ENCODE measurements around the gene CNDP2. TPM values are rescaled to one million over a fixed set of nuclear protein-coding genes. Genes with fewer than 3 reads are reported as not detected.
A peak's percentile ranks its signal among the peaks of the same experiment; 100 is the strongest.

Gene CNDP2
- total RNA-seq, 1 donor from 2014 or later: 182 TPM

DNA sequence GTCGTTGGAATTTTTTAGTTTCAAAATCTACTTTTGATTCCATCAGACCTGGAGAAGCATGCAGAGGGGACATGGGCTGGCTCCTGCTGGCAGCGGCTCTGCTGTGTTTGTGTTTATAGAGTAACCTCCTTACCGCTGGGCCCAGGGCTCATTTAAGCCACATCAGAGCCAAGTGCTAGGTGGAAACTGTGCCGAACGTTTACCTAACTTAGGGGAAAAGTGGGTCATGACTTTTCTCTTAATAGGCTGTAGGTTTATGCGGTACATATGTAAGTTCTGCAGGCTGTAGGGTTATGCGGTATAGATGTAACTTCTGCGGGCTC, 17.7 kb downstream of the CNDP2 start:
- Mint-ChIP-seq H3K4me1 (ENCODE audit: low read depth) (peaks cover 12% of the 10 kb centered on the region), H3K27me3 (no peaks in the 10 kb centered on the region), H3K4me3 (ENCODE audit: low read depth) (no peak overlapping the region), H3K36me3 (ENCODE audit: insufficient read depth) (peaks cover 43% of the 10 kb centered on the region), H3K27ac (no peak overlapping the region), H3K9me3 (ENCODE audit: low read depth) (no peaks in the 10 kb centered on the region)
- no peak for DNase-seq (ENCODE audit: low spot score, unreplicated experiment)
- TF ChIP-seq, protein P1, sequence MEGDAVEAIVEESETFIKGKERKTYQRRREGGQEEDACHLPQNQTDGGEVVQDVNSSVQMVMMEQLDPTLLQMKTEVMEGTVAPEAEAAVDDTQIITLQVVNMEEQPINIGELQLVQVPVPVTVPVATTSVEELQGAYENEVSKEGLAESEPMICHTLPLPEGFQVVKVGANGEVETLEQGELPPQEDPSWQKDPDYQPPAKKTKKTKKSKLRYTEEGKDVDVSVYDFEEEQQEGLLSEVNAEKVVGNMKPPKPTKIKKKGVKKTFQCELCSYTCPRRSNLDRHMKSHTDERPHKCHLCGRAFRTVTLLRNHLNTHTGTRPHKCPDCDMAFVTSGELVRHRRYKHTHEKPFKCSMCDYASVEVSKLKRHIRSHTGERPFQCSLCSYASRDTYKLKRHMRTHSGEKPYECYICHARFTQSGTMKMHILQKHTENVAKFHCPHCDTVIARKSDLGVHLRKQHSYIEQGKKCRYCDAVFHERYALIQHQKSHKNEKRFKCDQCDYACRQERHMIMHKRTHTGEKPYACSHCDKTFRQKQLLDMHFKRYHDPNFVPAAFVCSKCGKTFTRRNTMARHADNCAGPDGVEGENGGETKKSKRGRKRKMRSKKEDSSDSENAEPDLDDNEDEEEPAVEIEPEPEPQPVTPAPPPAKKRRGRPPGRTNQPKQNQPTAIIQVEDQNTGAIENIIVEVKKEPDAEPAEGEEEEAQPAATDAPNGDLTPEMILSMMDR (IDR thresholded peaks at IDR 0.05; ENCODE audit: unreplicated experiment): no peak

DNA sequence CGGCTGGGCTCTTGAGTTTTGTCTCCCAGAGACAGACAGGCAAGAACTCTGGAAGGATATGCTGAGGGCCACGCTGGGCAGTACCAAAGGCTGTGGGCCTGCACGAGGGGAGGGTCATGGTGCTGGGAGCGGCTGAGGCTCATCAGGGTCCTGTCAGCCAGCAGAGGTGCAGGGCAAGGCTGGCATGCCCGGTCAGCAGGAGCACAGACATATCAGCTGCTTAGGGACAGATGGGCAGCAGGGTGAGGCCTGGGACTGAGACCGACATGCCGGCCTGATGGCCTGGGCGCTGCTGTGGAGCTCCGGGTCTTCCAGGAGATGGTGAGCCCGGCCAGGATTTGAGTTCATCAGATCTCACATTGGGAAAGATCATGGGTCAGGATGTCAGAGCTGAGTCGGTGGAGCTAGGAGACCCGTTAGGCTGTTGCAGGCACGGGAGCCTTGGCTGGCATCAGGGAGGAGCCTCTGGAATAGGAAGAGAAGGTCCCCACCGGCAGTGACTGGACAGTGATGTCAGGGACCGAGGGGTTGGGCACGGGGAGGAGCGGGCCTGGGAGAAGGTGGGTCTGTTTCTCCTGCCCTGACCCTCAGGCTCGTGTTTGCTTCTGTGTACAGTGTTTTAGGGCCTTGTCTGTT, 18.8 kb downstream of the CNDP2 start:
- no peak for DNase-seq (ENCODE audit: low spot score, unreplicated experiment)
- H3K4me1 Mint-ChIP-seq (ENCODE audit: low read depth): peaks cover 11% of the 10 kb centered on the region
- H3K9me3 Mint-ChIP-seq (ENCODE audit: low read depth): no peaks in the 10 kb centered on the region
- TF ChIP-seq, protein P1 (IDR thresholded peaks at IDR 0.05; ENCODE audit: unreplicated experiment): no peak
- H3K27ac Mint-ChIP-seq: no peak overlapping the region
- H3K4me3 Mint-ChIP-seq (ENCODE audit: low read depth): no peak overlapping the region
- peaks cover 48% of the 10 kb centered on the region for H3K36me3 Mint-ChIP-seq (ENCODE audit: insufficient read depth)
- no peaks in the 10 kb centered on the region for H3K27me3 Mint-ChIP-seq

DNA sequence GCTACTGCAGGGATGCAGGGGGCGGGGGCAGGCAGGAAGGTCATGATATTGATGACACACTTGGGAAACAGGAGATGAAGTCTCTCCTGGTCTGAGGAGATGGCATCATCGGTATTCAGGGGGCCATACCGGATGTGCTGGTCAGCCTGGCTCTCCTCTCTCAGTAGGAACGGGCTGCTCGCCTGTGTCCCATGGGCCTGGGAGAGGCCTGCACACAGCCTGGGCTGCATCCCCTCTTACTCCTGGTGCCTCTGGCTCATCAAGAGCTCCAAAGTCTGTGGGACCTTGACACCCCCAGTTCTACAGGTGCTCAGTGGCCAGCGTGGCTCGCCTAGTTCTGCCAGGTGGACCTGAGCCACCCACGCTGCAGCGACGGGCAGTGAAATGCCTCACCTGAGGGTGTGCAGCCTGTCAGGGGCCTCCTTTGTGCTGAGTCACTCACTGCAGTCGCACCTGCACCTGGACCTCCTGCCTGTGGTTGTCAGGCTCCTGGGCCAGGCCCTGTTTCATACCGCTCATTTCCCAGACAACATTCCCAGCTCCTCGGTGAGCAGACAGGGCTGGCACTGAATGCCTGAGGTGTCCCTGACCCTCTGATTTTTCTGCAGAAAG, 19.6 kb downstream of the CNDP2 start:
- Mint-ChIP-seq H3K4me1 (ENCODE audit: low read depth) (peaks cover 11% of the 10 kb centered on the region), H3K27me3 (no peaks in the 10 kb centered on the region), H3K4me3 (ENCODE audit: low read depth) (no peak overlapping the region), H3K27ac (no peak overlapping the region), H3K9me3 (ENCODE audit: low read depth) (no peaks in the 10 kb centered on the region), H3K36me3 (ENCODE audit: insufficient read depth) (peaks cover 53% of the 10 kb centered on the region)
- TF ChIP-seq, protein P1 (IDR thresholded peaks at IDR 0.05; ENCODE audit: unreplicated experiment): no peak
- DNase-seq (ENCODE audit: low spot score, unreplicated experiment): no peak

DNA sequence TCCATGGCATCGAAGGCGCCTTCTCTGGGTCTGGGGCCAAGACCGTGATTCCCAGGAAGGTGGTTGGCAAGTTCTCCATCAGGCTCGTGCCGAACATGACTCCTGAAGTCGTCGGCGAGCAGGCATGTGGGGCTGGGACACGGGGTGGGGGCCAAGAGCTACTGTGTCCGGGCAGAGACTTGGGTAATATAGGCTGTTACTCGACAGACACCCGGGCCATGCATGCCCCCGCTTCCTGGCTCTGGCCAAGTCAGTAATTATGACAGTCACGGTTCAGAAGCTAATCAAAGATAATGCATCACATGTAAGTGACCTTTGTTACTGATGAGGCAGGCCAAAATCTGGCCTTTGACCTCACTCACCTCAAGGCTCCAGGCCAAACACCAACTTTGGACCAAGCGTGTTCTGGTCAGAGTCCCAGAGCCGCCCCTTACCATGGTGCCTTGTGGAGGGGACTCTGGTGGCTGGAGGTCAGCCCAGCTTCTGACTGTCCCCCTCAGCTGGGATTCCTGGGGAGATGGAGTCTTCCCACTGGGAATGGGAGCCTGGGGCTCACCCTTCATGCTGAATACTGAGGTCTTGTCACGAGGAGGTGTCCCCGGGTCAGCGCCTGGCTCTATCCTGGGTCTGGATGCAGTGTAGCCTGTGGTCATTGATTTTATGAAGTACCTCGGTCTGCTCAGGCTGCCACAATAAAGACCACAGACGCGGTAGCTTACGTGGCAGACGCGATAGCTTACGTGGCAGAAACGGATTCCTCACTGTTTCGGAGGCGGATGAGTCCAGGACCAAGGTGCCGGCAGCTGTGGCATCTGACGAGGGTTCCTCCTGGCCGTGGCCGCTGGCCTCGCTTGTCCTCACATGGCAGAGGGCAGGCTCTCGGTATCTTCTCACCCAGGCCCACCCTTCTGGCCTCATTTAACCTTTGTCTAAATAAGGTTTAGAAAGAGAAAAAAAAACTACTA, 20.4 kb downstream of the CNDP2 start:
- Mint-ChIP-seq H3K4me1 (ENCODE audit: low read depth) (peaks cover 11% of the 10 kb centered on the region), H3K36me3 (ENCODE audit: insufficient read depth) (peaks cover 59% of the 10 kb centered on the region), H3K27ac (no peak overlapping the region), H3K9me3 (ENCODE audit: low read depth) (no peaks in the 10 kb centered on the region), H3K4me3 (ENCODE audit: low read depth) (no peak overlapping the region), H3K27me3 (no peaks in the 10 kb centered on the region)
- no peak for DNase-seq (ENCODE audit: low spot score, unreplicated experiment)
- TF ChIP-seq, protein P1 (IDR thresholded peaks at IDR 0.05; ENCODE audit: unreplicated experiment): no peak

DNA sequence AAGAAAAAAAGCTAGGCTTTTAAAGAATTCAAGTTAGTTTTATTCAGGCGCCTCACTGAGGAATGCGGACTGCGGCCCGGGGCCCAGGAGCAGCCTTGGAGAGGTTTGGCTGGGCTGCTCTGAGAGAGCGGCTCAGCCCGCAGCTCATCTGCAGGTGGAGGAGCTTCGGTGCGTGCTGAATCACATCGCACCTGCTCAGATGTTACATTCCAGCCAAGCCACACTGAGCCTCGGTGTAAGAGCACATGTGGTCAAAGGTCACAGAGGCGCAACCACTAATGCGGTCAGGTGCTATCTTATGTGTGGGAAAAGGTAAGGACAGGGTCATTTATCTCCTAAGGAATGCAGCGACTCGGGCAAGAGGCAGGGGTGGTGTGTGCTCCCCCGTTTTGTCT, 21.1 kb downstream of the CNDP2 start:
- Mint-ChIP-seq H3K27ac (peak overlapping the region; percentile 76), H3K27me3 (no peaks in the 10 kb centered on the region), H3K4me3 (ENCODE audit: low read depth) (no peak overlapping the region), H3K36me3 (ENCODE audit: insufficient read depth) (peaks cover 64% of the 10 kb centered on the region), H3K4me1 (ENCODE audit: low read depth) (peaks cover 10% of the 10 kb centered on the region), H3K9me3 (ENCODE audit: low read depth) (no peaks in the 10 kb centered on the region)
- no peak for DNase-seq (ENCODE audit: low spot score, unreplicated experiment)
- TF ChIP-seq, protein P1 (IDR thresholded peaks at IDR 0.05; ENCODE audit: unreplicated experiment): no peak

Measured in progenitor cell of endocrine pancreas (in vitro differentiated cells).